Testis (tissue), 2 donors: ENCODE data around the gene ASB2.

Source experiments
- POLR2A ChIP-seq: fragments of 450-650 bp; IDR thresholded peaks from one replicate; pipeline ENCODE4 v1.6.1; 2017; ENCODE audit warnings: antibody characterized with exemption, mild to moderate bottlenecking, moderate library complexity
- TF ChIP-seq, protein P1 (sequence below), 3 experiments: fragments of 450-650 bp in 2 of 3; fragments of 200-600 bp in 1 of 3; sonication (generic) in 1 of 3; IDR thresholded peaks; one replicate each; pipeline ENCODE4 v1.5.1; 2016 to 2019; ENCODE audit warnings: antibody characterized with exemption in 3 of 3, mild to moderate bottlenecking in 2 of 3, moderate library complexity in 1 of 3

- TF ChIP-seq, protein P1, sequence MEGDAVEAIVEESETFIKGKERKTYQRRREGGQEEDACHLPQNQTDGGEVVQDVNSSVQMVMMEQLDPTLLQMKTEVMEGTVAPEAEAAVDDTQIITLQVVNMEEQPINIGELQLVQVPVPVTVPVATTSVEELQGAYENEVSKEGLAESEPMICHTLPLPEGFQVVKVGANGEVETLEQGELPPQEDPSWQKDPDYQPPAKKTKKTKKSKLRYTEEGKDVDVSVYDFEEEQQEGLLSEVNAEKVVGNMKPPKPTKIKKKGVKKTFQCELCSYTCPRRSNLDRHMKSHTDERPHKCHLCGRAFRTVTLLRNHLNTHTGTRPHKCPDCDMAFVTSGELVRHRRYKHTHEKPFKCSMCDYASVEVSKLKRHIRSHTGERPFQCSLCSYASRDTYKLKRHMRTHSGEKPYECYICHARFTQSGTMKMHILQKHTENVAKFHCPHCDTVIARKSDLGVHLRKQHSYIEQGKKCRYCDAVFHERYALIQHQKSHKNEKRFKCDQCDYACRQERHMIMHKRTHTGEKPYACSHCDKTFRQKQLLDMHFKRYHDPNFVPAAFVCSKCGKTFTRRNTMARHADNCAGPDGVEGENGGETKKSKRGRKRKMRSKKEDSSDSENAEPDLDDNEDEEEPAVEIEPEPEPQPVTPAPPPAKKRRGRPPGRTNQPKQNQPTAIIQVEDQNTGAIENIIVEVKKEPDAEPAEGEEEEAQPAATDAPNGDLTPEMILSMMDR (IDR thresholded peaks at IDR 0.05), result peak in 1 of 3 experiments; percentile 8
- no peak for TF ChIP-seq POLR2A
These were observed 8.6 kb upstream of the ASB2 start for GRCh38 chr14:93984987-93985410.
